Activated CD8-positive, alpha-beta T cell treated with anti-CD3 and anti-CD28 coated beads for 36 hours (primary cell): ENCODE results near the gene ECHDC3. TPM values are rescaled to one million over a fixed set of nuclear protein-coding genes. Genes with fewer than 3 reads are reported as not detected.
"Not testable (repeated sequence)": the region's sequence is repeated elsewhere in the genome, so short reads cannot be mapped to it uniquely, and the experiment has no call there.

Experiments
- ATAC-seq: fragments of 200-7000 bp; cut with Tn5 transposase; one replicate; pipeline ENCODE4 v1.10.0; 2021; ENCODE audit warnings: mild to moderate bottlenecking, moderate library complexity
- CTCF ChIA-PET: fragments of 350-600 bp; sonication (Branson Sonifier 250); formaldehyde crosslinking; loops from one replicate; lab custom pipeline; 2021; ENCODE audit warnings: antibody characterized with exemption; lab: Charles Lee
- POLR2A ChIA-PET: fragments of 350-600 bp; sonication (Branson Sonifier 250); formaldehyde crosslinking; loops from one replicate; lab custom pipeline; 2021; ENCODE audit warnings: antibody characterized with exemption; lab: Charles Lee
- DNase-seq: peaks from one replicate; pipeline ENCODE4 v3.0.0-alpha.2; 2020
- H3K27ac Mint-ChIP-seq: one replicate; pipeline ENCODE4 v1.8.0; 2021; ENCODE audit warnings: mild to moderate bottlenecking, mixed read lengths
- H3K27me3 Mint-ChIP-seq: one replicate; pipeline ENCODE4 v1.8.0; 2021; ENCODE audit warnings: mixed read lengths
- H3K36me3 Mint-ChIP-seq: one replicate; pipeline ENCODE4 v1.8.0; 2021; ENCODE audit warnings: low read depth, mixed read lengths
- H3K4me1 Mint-ChIP-seq: one replicate; pipeline ENCODE4 v1.8.0; 2021; ENCODE audit warnings: low read depth, mixed read lengths
- H3K4me3 Mint-ChIP-seq: one replicate; pipeline ENCODE4 v1.8.0; 2021; ENCODE audit warnings: mild to moderate bottlenecking, moderate library complexity, mixed read lengths
- H3K9me3 Mint-ChIP-seq: one replicate; pipeline ENCODE4 v1.8.0; 2021; ENCODE audit warnings: mixed read lengths
- intact Hi-C: fragments of 100-400 bp; cut with micrococcal nuclease; formaldehyde crosslinking; loops from one replicate; pipeline ENCODE4 v1.10.0; 2022
- total RNA-seq, 2 experiments: library from RNA; stranded (reverse); gene quantifications; one replicate each; pipeline ENCODE4 v1.2.3, GENCODE V29; 2021
- TF ChIP-seq, protein P1 (sequence below): fragments of 200-600 bp; IDR thresholded peaks from one replicate; pipeline ENCODE4 v1.8.0; 2022; ENCODE audit warnings: antibody characterized with exemption, mild to moderate bottlenecking

Gene ECHDC3
- total RNA-seq, 2 experiments from 2014 or later: 1.1 to 1.7 TPM

DNA sequence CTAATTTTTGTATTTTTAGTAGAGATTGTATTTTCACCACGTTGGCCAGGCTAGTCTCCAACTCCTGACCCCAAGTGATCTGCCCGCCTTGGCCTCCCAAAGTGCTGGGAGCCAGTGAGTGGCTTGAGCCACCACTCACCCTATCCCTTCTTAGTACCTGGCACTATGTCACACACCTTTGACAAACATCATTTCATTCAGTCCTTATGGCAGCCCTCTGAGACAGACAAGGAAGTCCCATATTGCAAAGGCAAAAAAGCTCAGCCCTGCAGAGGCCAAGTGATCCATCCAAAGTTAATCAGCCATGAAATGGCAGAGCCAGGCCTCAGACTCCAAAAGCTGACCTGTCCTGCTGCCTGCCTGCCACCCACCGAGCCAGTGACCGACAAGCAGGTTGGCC, 39.9 kb upstream of the ECHDC3 start:
- Mint-ChIP-seq H3K36me3 (no peaks in the 10 kb centered on the region), H3K4me1 (peaks cover 10% of the 10 kb centered on the region), H3K4me3 (no peak overlapping the region), H3K27ac (no peak overlapping the region), H3K9me3 (no peaks in the 10 kb centered on the region), H3K27me3 (peaks cover 16% of the 10 kb centered on the region)
- ChIA-PET POLR2A (no interaction called here), CTCF (no interaction called here)
- TF ChIP-seq, protein P1, sequence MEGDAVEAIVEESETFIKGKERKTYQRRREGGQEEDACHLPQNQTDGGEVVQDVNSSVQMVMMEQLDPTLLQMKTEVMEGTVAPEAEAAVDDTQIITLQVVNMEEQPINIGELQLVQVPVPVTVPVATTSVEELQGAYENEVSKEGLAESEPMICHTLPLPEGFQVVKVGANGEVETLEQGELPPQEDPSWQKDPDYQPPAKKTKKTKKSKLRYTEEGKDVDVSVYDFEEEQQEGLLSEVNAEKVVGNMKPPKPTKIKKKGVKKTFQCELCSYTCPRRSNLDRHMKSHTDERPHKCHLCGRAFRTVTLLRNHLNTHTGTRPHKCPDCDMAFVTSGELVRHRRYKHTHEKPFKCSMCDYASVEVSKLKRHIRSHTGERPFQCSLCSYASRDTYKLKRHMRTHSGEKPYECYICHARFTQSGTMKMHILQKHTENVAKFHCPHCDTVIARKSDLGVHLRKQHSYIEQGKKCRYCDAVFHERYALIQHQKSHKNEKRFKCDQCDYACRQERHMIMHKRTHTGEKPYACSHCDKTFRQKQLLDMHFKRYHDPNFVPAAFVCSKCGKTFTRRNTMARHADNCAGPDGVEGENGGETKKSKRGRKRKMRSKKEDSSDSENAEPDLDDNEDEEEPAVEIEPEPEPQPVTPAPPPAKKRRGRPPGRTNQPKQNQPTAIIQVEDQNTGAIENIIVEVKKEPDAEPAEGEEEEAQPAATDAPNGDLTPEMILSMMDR: no peak
- ATAC-seq (no peak), DNase-seq (no peak)
- intact Hi-C loops: no loop called here

DNA sequence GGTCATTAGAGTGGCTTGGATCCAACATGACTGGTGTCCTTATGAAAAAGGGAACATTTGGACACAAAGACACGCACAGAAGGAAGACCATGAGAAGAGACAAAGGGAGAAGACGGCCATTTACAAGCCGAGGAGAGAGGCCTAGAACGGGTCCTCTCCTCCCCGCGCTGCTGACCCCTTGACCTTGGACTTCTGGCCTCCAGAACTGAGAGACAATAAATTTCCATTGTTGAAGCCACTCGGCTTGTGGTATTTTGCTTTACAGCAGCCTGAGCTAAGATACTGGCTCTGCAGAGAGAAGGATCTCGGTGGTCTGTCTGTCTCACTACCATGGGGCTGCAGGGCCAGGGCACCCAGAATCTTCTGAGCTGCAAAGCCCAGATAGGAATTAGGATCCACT, 38.1 kb upstream of the ECHDC3 start:
- Mint-ChIP-seq H3K4me3 (no peak overlapping the region), H3K4me1 (peaks cover 2% of the 10 kb centered on the region), H3K27ac (no peak overlapping the region), H3K36me3 (no peaks in the 10 kb centered on the region), H3K9me3 (no peaks in the 10 kb centered on the region), H3K27me3 (peaks cover 26% of the 10 kb centered on the region)
- POLR2A ChIA-PET: no interaction called here
- TF ChIP-seq, protein P1: no peak
- no peak for ATAC-seq
- DNase-seq: no peak
- CTCF ChIA-PET: no interaction called here
- intact Hi-C loops: no loop called here

DNA sequence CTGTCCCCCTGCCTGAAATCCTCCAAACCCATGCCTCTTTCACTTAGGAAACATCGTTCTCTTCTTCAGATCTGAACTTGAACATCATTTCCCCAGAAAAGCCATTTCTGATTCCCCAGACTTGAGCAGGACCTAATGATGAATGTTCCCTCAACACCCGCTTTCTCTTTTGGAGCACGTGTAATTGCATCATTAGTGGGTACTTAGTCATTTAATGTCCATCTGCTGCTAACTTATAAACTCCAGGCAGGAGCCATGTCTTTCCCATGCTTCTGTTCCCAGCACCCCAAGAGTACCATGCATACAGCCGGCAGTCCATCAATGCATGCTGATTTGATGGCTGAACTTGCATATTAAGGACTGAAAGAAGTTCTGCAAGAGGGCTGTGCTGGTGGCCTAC, 36.5 kb upstream of the ECHDC3 start:
- Mint-ChIP-seq H3K4me1 (peaks cover 8% of the 10 kb centered on the region), H3K4me3 (no peak overlapping the region), H3K27ac (no peak overlapping the region), H3K36me3 (no peaks in the 10 kb centered on the region), H3K9me3 (no peaks in the 10 kb centered on the region), H3K27me3 (peaks cover 32% of the 10 kb centered on the region)
- intact Hi-C loops: no loop called here
- TF ChIP-seq, protein P1: no peak
- ATAC-seq (no peak), DNase-seq (no peak)
- POLR2A ChIA-PET: no interaction called here
- CTCF ChIA-PET: no interaction called here

DNA sequence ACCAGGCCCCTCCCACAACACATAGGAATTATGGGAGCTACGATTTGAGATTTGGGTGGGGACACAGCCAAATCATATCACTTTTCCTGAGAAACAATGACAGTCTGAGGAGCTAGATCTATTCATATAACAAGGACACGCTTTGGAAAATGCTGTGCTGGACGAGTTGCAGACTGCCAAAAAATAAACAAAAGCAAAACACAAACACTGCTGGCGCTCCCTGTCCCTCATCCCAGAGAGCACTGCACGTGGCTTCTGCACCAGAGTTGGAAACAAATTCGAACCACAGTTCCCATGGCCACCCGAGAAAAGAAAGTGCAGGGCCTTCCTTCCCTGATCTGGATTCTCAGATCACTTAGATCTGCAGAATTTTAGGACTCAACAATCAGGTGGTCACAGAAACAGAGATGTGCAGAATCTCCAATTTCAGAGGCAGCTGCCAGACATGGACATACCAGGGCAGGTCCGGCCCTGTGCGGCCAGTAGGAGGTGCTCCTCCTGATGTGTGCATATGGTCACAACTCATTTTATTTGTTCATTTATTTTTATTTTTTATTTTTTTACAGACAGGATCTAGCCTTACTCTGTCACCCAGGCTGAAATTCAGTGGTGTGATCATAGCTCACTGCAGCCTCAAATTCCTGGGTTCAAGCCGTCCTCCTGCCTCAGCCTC, 35.2 kb upstream of the ECHDC3 start:
- intact Hi-C loops: no loop called here
- Mint-ChIP-seq H3K9me3 (no peaks in the 10 kb centered on the region), H3K4me3 (no peak overlapping the region), H3K27me3 (peaks cover 33% of the 10 kb centered on the region), H3K4me1 (peaks cover 11% of the 10 kb centered on the region), H3K36me3 (no peaks in the 10 kb centered on the region), H3K27ac (no peak overlapping the region)
- TF ChIP-seq, protein P1: no peak
- POLR2A ChIA-PET: no interaction called here
- CTCF ChIA-PET: interaction anchor here (1.0 kb wide), 1 partner anchor 17 kb away, joined by 3 read pairs; no protein-coding TSS in a partner anchor
- ATAC-seq: no peak
- no peak for DNase-seq

DNA sequence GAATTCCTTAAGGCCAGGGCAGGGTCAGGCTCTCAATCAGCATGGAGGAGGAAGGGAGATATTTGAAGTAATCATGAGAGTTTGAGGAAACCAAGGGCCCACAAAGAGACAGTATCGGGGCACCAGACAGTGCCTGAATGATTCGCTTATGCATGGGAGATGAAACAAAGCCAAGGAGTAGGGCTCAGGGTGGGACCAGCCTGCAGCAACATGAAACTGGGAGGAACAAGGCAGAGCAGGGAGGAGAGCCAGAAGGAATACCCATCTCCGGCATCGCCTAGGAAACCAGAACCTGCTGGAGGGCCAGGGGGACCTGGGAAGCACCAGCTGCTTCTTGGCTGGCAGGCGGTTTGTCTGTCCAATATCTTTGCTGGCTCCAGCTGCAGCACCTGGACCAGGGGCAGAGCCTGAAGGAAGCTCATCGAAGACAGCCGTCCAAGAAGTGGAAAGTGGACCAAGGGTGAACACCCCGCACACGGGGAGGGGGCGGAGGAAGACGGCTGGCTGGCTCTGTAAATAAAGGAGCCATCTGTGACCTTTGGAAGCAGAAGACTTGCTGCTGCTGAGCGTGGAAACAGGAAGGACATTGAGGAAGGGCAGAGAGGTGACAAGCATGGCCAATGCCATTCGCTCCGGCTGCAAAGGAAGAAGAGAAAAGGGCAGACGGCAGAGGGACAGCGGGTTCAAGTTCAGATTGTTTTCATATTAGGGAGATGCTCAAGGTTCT, 34.4 kb upstream of the ECHDC3 start:
- intact Hi-C loops: no loop called here
- TF ChIP-seq, protein P1: no peak
- Mint-ChIP-seq H3K27me3 (peaks cover 39% of the 10 kb centered on the region), H3K4me1 (peaks cover 11% of the 10 kb centered on the region), H3K4me3 (no peak overlapping the region), H3K9me3 (no peaks in the 10 kb centered on the region), H3K36me3 (no peaks in the 10 kb centered on the region), H3K27ac (no peak overlapping the region)
- ChIA-PET CTCF (interaction anchor here (1.0 kb wide), 1 partner anchor 17 kb away, joined by 3 read pairs; no protein-coding TSS in a partner anchor), POLR2A (no interaction called here)
- ATAC-seq (no peak), DNase-seq (no peak)

DNA sequence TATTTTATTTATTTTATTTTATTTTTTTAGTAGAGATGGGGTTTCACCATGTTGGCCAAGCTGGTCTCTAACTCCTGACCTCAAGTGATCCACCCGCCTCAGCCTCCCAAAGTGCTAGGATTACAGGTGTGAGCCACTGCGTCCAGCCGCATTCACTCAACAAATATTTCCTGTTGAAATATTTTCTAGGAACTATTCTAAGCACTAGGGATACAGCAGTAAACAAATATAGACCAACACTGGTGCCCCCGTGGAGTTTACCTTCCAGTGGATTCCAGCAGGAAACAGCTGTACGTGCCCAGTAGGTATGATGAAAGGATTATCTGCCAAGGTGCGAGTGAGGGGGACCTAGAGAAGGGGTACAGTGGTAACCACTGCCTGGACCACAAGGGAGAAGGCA, 33.4 kb upstream of the ECHDC3 start:
- peaks cover 11% of the 10 kb centered on the region for H3K4me1 Mint-ChIP-seq
- H3K27ac Mint-ChIP-seq, DNase-seq, H3K36me3 Mint-ChIP-seq, ATAC-seq, H3K4me3 Mint-ChIP-seq, intact Hi-C loops, H3K9me3 Mint-ChIP-seq: not testable (repeated sequence)
- CTCF ChIA-PET: interaction anchor here (1.2 to 1.6 kb wide), 3 partner anchors 11 to 16 kb away, joined by 3 to 5 read pairs (median 3); no protein-coding TSS in a partner anchor
- peaks cover 48% of the 10 kb centered on the region for H3K27me3 Mint-ChIP-seq
- POLR2A ChIA-PET: interaction anchor here (2.0 kb wide), 1 partner anchor 21 kb away, joined by 5 read pairs; no protein-coding TSS in a partner anchor
